ENCODE measurements around the gene PRKN.
"Not testable (repeated sequence)": the region's sequence is repeated elsewhere in the genome, so short reads cannot be mapped to it uniquely, and the experiment has no call there.

PRKN gene

DNA sequence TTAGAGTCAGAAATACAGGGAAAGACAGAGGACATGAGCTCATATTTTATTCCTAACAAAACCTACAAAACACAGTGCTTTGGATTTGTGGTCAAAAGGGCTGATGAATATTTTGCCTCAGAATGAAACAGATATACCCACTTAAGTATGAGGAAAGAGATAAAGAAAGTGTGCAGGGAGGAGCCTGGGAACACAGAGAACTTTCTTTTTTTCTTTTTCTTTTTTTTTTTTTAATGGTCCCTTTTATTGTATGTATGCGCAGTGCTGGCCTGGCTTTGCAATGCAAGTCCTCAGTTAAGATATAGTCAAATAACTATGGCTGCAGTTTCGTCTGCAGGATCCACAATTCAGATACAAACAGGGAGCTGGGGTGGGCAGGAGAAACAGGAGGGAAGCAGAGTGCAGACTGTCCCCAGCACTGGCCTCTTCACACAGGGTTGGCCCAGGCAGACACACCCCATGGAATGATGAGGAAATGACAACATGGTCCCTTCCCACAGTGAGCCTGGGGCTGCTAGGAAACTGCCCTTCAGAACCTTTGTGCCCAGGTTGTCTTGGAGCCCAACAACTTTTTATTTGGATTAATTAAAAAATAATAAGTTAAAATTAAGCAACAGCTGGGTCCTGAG, 823.9 kb downstream of the PRKN start:
- no peak for DNase-seq (ENCODE audit: low spot score)

DNA sequence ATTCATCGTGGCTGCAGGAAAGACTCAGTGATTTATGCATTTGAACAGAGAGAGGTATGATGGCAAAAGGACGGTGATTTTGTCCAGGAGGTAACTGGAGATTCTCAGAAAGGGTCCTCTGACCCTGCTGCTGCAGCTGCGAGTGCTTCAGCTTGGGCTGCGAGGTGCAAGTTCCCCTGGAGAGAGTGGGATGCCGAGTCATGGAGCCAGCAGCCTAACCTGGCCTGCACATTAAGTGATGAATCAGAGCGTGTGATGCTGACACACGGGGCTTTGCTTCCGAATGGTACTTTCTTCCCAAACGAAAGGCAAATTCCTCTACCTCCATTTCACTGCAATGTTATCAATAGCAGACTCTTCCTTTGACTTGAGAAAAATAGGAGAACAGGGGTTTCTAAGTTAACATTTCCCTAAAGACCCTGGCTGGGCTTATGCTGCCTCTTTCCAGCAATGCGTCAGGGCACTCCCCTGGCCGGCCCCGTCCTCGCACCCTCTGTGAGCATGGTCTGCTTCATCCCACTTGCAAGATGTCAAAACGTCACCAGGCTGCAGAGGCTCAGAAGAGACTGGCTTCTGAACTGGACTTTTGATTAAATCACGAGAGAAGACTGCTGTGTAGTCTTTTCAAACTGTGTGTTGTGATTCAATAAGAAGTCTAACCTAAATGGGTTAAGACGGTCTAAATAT, 825.7 kb downstream of the PRKN start:
- no peak for DNase-seq (ENCODE audit: low spot score)

DNA sequence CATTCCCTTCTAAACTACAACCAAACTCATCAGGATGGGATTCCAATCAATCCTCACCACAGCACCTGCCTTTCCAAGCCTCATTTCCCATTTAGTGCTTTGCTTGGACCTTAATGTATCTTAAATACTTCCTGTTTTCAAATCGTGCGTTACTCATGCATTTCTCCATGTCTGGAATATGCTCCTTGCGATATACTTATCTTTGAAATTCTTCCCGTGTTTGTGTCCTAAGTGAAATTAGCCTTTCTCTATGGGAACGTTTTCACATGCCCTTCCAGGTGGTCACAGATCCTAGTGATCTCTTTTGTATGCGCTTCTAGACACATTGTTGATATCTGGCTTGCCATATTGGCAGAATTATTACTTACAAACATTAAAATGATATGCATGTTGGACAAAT, 833.1 kb downstream of the PRKN start:
- no peak for DNase-seq (ENCODE audit: low spot score)

DNA sequence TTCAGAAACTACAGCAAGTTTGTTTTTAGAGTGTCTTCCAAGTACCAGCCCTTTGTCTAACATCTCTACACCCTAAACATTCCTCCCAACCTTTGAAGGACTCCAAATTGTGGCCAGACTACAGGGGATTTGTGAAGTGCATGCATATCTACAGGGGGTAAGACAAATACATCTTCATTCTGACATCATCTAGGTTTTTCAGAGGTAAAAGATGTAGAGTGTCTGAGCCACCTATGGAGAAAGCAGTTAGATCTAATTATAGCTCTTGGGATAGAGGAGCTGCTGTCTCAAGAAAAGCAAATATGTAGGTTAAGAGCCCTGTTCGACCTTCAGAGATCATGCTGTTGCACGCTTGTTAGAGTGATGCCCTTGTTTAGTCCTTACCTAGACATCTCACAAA, 836.0 kb downstream of the PRKN start:
- DNase-seq (ENCODE audit: low spot score), result no peak

DNA sequence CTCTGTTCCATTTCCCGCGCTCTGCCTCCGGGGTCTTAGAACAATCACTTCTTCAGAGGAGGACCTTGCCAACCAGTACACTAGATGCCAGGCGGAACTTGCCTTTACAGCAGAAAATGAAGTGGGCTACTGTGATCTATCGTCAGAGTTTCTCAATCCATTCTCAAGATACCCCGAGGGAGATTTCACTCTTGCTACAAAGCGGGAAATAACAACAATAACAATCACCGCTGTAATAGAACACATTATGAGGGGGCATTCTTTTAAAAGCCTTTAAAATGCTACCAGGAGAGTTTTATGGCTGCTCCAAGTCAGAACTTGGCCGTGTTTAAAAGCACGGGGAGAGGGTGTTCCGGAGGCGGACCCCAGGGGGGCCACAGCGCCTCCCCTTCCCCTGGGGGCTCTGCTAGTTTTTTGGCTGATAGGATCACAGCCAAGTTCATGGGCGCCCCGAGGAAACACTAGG, 836.7 kb downstream of the PRKN start:
- no peak for DNase-seq (ENCODE audit: low spot score)

DNA sequence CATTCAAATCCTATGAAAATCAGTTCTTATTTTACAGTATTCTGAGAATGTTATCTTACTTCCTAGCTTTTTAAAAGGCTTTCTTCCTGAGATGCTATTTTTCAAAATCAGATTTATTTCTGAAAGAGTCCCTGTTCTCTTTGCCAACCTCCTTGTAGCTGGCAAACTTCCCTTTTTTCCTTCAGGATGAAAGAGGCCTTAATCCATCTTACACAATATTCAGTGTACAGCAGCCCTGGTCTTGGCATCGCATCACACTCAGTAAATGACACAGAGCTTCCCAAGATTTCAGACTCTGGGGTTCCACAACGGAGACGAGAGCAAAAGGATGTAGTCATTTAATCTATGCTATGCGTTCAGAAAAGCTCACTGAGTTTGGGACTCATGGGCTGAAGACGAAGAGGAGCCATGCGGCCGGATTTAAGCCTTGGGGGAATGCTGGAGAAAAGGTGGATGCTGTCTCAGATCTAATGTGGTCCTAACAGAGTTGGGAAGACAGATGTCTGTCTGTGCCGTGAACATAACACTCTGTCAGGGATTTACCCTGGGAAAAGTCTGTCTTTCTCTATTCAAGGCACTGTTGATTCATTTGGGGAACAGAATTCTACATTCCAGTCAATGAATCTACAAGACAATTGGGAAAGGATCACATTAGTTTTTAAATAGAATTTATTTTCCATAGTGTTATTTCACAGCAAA, 837.3 kb downstream of the PRKN start:
- peak; percentile 7 for DNase-seq (ENCODE audit: low spot score)

DNA sequence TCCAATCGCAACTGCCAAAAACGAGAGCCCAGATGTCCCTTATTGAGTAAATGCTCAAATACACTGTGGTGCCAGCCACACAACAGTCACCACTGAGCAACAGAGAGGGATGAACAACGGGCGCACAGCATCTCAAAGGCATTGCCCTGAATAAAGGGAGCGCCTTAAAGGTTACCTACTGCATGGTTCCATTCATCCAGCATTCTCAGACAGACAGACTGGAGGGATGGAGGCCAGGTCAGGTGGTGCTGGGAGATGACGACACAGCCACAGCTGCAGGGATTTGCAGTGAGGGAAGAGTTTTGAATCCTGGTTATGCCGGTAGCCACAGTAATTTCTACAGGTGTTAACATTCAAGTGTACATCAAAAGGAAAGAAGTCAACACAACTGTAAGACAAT, 838.2 kb downstream of the PRKN start:
- no peak for DNase-seq (ENCODE audit: low spot score)

DNA sequence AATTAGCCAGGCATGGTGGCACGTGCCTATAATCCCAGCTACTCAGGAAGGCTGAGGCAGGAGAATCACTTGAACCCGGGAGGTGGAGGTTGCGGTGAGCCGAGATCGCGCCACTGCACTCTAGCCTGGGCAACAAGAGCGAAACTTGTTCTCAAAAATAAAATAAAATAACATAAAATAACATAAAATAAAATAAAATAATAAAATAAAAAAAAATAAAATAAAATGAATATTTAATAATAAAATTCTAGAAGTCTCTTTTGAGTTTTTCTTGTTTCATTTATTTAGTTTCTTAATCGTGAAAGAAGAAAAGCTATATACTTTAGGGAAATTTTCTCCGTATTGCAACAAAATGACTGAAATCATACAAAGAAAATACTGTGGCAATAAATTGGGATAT, 841.0 kb downstream of the PRKN start:
- not testable (repeated sequence) for DNase-seq (ENCODE audit: low spot score)

DNA sequence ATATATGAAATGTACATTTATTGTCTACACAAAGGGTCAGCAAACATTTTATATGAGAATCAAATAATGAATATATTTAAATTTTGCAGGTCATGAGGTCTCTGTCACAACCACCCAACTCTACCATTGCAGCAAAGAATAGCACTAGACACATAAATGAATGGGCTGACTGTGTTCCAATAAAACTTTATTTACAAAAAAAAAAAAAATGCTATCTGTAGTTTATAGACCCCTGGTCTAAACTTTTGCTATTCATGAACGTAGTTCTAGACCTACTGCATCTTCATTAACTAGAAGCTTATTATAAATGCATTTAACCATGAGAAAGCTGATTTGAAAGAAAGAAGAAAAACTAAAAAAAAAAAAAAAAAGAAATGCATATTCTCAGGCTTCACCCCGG, 842.8 kb downstream of the PRKN start:
- DNase-seq (ENCODE audit: low spot score), result no peak

DNA sequence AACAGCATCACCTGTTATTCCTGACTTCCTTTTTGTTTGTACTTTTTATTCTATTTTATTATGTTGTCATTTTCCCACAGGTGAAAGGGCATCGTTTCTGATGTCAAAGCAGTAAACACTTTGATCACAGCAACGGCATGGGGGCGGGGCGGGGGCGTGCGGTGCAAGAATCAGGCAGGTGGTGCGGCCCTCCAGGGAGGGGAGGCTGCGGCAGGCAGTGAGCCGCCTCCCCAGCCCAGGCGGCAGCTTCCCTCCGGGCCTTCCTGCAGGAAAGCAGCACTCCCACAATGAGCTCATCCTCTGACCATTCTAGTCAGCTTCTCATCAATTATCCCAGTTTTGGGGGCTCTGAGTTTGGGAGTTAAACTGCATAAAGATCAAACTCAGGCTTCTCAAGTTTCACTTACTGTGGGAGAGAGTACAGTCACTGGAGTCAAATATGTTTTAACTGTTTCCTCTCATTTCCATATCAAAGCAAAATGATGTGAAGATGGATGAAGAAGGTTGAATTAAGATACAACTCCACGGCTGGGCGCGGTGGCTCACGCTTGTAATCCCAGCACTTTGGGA, 845.3 kb downstream of the PRKN start:
- no peak for DNase-seq (ENCODE audit: low spot score)

DNA sequence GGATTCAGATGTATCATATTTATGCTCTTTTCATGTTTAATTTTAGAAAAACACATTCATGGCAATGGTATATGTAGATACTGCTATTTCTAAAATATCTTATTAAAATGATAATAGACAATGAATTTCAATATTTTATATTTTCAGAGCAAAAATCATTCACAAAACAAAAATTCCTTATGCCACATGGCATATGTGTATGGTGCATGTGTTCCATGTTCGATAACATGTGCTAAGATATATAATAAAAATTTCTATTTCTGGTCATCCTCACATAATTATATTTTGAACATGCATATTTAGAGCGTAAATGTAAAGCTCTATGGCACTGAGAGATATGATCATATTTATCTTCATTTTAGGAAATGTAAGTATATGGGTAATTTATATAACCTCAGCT, 847.5 kb downstream of the PRKN start:
- DNase-seq (ENCODE audit: low spot score), result no peak

DNA sequence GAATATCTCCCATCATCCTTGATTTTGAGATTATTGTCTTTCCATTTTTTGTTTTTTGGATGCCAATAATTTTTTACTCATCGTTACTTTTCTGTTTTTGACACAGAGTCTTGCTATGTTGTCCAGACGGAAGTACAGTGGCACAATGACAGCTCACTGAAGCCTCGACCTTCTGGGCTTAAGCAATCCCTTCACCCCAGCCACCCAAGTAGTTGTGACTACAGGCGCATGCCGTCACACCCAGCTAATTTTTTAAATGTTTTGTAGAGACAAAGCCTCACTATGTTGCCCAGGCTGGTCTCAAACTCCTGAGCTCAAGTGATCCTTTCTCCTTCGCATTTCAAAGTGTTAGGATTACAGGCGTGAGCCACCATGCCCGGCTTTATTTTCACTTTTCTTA, 851.3 kb downstream of the PRKN start:
- DNase-seq (ENCODE audit: low spot score), result no peak

DNA sequence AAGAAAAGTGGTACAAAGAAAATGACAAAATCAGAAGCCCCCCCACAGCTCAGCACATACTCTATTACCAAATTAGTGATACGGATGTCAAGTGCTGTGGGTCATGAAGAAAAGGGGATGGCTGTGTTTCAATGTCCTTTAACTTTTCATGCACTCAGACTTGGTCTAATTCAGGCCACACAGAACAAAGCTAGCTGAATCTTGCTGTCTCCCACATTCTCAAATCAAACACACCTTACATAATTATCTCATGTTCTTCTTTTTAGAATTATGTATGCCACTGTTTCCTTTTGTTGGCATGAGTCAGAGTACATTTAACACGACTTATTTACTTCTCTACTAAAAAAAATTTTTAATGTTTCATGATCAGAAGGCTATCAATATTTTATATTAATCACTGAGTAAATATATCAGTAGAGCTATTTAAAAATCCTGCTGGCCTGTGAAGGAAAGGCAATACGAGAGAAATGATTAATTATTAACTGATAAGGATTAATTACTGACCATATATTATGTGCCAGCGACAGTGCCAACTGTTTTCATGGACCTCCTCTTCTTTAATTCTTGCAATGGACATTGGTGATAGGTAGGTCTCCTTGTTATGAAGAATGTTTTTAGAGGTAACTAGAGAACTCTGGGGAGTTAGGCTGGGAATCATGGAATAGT, 857.2 kb downstream of the PRKN start:
- no peak for DNase-seq (ENCODE audit: low spot score)

DNA sequence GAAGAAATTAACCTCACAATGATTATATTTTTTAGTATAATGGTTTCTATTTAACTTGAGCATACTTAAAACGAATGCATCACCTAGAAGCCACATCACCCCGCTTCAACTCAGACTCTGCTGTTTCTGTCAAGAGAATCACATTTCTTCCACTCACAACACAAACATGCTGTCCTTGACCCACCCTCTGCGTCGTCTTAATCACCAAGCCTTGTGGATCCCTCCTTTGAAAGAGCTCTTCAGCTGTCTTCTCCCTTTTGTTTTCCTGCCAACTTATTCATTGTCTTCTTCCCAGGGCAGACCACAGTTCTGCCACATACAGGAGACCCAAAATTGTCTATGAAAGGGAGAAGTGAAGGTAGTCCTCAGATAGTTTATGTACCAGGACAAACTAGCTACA, 858.1 kb downstream of the PRKN start:
- no peak for DNase-seq (ENCODE audit: low spot score)

DNA sequence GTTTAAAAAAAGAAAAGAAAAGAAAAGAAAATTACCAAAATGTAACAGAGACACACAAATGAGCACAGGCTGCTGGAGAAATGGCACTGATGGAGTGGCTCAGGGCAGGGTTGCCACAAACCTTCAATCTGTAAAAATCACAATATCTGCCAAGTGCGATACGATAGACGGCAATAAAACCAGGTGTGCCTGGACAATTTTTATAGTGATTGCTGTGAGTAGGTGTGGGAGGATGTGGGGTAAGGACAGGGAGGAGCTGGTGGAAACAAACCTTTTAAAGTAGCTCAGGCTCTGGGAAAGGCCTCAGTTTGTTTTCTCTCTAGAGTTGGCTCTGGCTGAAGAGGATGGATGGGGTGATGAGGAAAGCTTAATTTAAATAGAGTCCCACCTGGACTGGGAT, 861.0 kb downstream of the PRKN start:
- DNase-seq (ENCODE audit: low spot score), result no peak

DNA sequence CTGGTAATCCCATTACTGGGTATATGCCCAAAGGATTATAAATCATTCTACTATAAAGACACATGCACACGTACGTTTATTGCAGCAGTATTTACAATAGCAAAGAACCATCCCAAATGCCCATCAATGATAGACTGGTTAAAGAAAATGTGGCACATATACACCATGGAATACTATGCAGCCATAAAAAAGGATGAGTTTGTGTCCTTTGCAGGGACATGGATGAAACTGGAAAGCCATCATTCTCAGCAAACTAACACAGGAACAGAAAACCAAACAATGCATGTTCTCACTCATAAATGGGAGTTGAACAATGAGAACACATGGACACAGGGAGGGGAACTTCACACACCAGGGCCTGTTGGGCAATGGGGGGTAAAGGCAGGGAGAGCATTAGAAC, 866.5 kb downstream of the PRKN start:
- not testable (repeated sequence) for DNase-seq (ENCODE audit: low spot score)

DNA sequence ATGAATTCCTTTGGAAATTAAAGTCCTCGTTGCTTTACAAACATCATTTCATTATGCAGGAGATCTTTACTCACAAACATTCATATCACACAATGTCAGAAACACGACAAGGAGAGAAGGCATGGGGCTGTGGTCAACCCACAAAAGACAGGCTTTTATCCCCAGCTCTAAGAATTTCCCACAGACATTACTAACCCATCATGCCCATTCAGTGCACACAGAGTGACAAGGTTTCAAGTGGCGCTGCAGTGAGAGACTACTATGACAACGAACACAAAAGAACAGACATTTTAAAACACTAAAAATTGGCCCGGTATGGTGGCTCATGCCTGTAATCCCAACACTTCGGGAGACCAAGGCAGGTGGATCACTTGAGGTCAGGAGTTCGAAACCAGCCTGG, 873.9 kb downstream of the PRKN start:
- DNase-seq (ENCODE audit: low spot score), result no peak

DNA sequence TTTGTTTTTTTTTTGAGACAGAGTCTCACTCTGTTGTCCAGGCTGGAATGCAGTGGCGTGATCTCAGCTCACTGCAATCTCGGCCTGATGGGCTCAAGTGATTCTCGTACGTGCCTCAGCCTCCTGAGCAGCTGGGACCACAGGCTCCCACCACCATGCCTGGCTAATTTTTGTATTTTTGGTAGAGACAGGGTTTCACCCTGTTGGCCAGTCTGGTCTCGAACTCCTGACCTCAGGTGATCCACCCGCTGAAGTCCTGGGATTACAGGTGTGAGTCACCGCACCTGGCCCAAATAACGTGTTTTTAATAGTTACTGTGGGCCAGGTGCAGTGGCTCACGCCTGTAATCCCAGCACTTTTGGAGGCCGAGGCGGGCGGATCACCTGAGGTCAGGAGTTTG, 876.1 kb downstream of the PRKN start:
- not testable (repeated sequence) for DNase-seq (ENCODE audit: low spot score)

DNA sequence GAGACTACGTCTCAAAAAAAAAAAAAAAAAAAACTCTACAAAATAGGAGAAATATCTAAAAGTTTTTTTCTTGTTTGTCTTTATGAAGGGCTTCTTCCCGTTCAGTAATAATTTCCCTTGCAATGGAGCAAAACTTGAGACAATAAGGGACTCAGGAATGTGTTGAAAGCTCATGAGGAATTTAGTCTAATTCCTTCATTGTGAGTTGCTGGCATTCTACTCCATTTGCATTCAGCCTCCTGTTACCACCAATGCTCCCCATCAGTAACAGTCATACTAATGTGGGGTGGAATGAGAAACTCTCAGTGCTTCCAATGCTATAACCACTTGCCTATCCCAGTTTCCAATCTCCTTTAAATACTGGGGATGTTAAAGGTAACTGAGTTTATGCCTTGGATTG, 877.0 kb downstream of the PRKN start:
- DNase-seq (ENCODE audit: low spot score), result no peak

DNA sequence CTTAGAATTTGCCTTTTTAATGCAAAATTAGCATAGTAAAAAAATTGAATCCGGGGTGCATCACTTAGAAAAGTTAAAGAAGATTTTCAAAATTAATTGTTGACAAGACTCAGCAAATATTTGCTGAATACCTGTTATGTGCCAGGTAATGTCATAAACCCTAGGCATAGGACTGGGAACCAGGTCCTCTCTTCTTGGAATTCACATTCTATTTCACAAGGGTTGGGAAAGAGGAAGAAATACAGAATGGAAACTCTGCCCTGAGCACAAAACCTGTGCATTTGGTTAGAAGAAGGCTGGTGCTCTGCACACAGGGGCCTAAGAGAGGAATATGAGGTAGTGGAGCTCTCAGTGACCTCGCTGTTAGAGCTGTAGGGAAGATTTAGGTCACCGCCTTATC, 879.9 kb downstream of the PRKN start:
- no peak for DNase-seq (ENCODE audit: low spot score)

DNA sequence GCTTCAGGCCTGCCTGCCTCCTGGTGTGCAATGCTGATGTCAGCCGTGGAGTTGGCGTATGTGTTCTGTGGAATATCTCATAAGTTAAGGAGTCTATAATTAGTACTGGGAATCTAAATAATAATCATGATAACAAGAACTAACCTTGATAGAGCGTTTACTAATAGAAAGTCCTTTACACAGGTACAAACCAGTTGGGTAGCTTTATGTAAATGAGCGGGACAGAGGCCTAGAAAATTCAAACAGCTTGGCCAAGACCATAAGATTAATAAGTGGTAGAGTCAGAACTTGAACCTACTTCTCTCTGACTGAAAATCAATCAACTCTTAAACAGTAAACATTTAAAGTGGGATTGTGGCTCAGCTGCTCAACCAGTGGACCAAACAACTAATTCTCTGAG, 882.8 kb downstream of the PRKN start:
- no peak for DNase-seq (ENCODE audit: low spot score)

DNA sequence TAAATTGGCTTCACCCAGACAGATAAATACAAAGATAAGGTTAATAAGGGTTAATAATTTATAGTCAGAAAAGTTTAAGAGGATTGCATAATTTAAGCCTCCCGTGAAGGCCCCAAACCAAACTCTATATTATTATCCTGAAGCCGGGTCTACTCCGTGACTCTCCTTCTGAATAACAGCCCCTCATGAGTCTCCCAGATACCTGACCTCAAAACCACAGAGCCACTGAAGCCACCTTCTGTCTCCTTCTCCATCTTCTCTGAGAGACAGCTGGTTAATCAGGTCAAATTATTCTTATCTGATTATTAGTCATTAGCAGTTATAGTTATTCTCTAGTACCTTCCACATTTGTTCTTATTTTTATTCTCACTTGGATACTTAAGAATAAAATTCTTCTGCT, 884.5 kb downstream of the PRKN start:
- DNase-seq (ENCODE audit: low spot score), result no peak

DNA sequence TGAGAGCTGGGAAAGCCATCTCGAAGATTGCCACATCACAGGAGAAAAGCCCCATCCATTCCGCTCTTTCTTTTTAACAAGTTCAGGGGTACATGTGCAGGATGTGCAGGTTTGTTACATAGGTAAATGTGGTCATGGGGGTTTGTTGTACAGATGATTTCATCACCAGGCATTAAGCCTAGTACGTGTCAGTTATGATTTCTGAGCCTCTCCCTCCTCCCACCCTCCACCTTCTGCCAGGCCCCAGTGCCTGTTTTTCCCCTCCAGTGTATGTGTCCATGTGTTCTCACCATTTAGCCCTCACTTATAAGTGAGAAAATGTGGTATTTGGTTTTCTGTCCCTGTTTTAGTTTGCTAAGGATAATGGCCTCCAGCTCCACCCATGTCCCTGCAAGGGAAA, 887.2 kb downstream of the PRKN start:
- DNase-seq (ENCODE audit: low spot score), result no peak

Measured in cerebellar cortex (tissue), 1 donor.